Measurements from ENCODE around the gene ALX4. TPM values are rescaled to one million over a fixed set of nuclear protein-coding genes. Genes with fewer than 3 reads are reported as not detected.

The ALX4 gene
- total and polyA plus RNA-seq, 2 donors (not counting 1 experiment from before 2014, with no cell fraction given): not detected

- Mint-ChIP-seq H3K27me3 (peaks cover 22% of the 10 kb centered on the region), H3K4me3 (no peak overlapping the region), H3K9me3 (ENCODE audit: insufficient read depth) (no peaks in the 10 kb centered on the region), H3K27ac (no peak overlapping the region), H3K4me1 (peaks cover 39% of the 10 kb centered on the region)
- Histone ChIP-seq H2AFZ (ENCODE audit: insufficient read depth, low read depth, low read length, poor library complexity, severe bottlenecking) (no peak overlapping the region), H3K27me3 (replicated peaks in 1 of 4; ENCODE audit: control extremely low read depth in 1 of 4, control insufficient read depth in 3 of 4, insufficient read depth in 4 of 4, low read length in 3 of 4) (peaks cover 0 to 4% (median 0%) of the 10 kb centered on the region in 4 experiments), H3K9ac (ENCODE audit: low read length) (no peak overlapping the region), H3K9me3 (ENCODE audit: control extremely low read depth in 1 of 3, control insufficient read depth in 2 of 3, insufficient read depth in 1 of 3, low read length in 2 of 3) (peaks cover 0 to 7% (median 0%) of the 10 kb centered on the region in 3 donors), H3K4me1 (ENCODE audit: control insufficient read depth in 2 of 2, insufficient read depth in 2 of 2, low read length in 2 of 2) (peaks cover 20 to 31% of the 10 kb centered on the region in 2 donors), H3K4me3 (ENCODE audit: control extremely low read depth in 1 of 5, extremely low read depth in 1 of 5, insufficient read depth in 1 of 5, low read depth in 2 of 5, low read length in 4 of 5) (no peak overlapping the region), H3K27ac (ENCODE audit: low read length in 2 of 2) (no peak overlapping the region), H3K79me2 (ENCODE audit: control insufficient read depth, insufficient read depth, low read length) (no peaks in the 10 kb centered on the region), H4K20me1 (ENCODE audit: control insufficient read depth, insufficient read depth, low read length, poor library complexity, severe bottlenecking) (no peaks in the 10 kb centered on the region), H3K36me3 (replicated peaks in 1 of 2; ENCODE audit: control extremely low read depth in 1 of 2, control insufficient read depth in 1 of 2, extremely low read depth in 1 of 2, insufficient read depth in 2 of 2, low read length in 1 of 2) (no peaks in the 10 kb centered on the region), H3K4me2 (replicated peaks; ENCODE audit: low read depth, low read length, poor library complexity, severe bottlenecking) (no peak overlapping the region)
- intact Hi-C loops (cut with micrococcal nuclease): no loop called here
- no peak for TF ChIP-seq EZH2 (IDR thresholded peaks at IDR 0.05; ENCODE audit: borderline replicate concordance, insufficient read depth, low read depth, low read length, poor library complexity, severe bottlenecking)
- no peak for TF ChIP-seq CTCF (IDR thresholded peaks at IDR 0.05)
- POLR2A ChIA-PET: no interaction called here
- CTCF ChIA-PET: no interaction called here
- WGBS (ENCODE audit: insufficient coverage): 90% methylated on average over 8 of the region's 10 CpGs
- ATAC-seq (ENCODE audit: low read depth): no peak
- no peak for DNase-seq
Measured at GRCh38 chr11:44348721-44349120, 38.8 kb upstream of the ALX4 start.

- intact Hi-C loops (cut with micrococcal nuclease): no loop called here
- ChIA-PET CTCF (no interaction called here), POLR2A (no interaction called here)
- H3K9me3 Mint-ChIP-seq (ENCODE audit: insufficient read depth): no peaks in the 10 kb centered on the region
- 100% methylated on average over 2 of the region's 2 CpGs for WGBS (ENCODE audit: insufficient coverage)
- no peak overlapping the region for H3K4me3 ChIP-seq (ENCODE audit: control extremely low read depth in 1 of 5, extremely low read depth in 1 of 5, insufficient read depth in 1 of 5, low read depth in 2 of 5, low read length in 4 of 5)
- H3K4me1 Mint-ChIP-seq: peaks cover 39% of the 10 kb centered on the region
- no peaks in the 10 kb centered on the region for H3K36me3 ChIP-seq (replicated peaks in 1 of 2; ENCODE audit: control extremely low read depth in 1 of 2, control insufficient read depth in 1 of 2, extremely low read depth in 1 of 2, insufficient read depth in 2 of 2, low read length in 1 of 2)
- no peak overlapping the region for H2AFZ ChIP-seq (ENCODE audit: insufficient read depth, low read depth, low read length, poor library complexity, severe bottlenecking)
- DNase-seq (no peak), ATAC-seq (ENCODE audit: low read depth) (no peak)
- H3K9ac ChIP-seq (ENCODE audit: low read length): no peak overlapping the region
- H3K27ac Mint-ChIP-seq: no peak overlapping the region
- peaks cover 22% of the 10 kb centered on the region for H3K27me3 Mint-ChIP-seq
- H3K4me2 ChIP-seq (replicated peaks; ENCODE audit: low read depth, low read length, poor library complexity, severe bottlenecking): no peak overlapping the region
- H3K27me3 ChIP-seq (replicated peaks in 1 of 4; ENCODE audit: control extremely low read depth in 1 of 4, control insufficient read depth in 3 of 4, insufficient read depth in 4 of 4, low read length in 3 of 4): peaks cover 0 to 4% (median 0%) of the 10 kb centered on the region in 4 experiments
- H3K79me2 ChIP-seq (ENCODE audit: control insufficient read depth, insufficient read depth, low read length): no peaks in the 10 kb centered on the region
- H4K20me1 ChIP-seq (ENCODE audit: control insufficient read depth, insufficient read depth, low read length, poor library complexity, severe bottlenecking): no peaks in the 10 kb centered on the region
- H3K4me3 Mint-ChIP-seq: no peak overlapping the region
- peaks cover 0 to 7% (median 0%) of the 10 kb centered on the region in 3 donors for H3K9me3 ChIP-seq (ENCODE audit: control extremely low read depth in 1 of 3, control insufficient read depth in 2 of 3, insufficient read depth in 1 of 3, low read length in 2 of 3)
- H3K27ac ChIP-seq (ENCODE audit: low read length in 2 of 2): no peak overlapping the region
- H3K4me1 ChIP-seq (ENCODE audit: control insufficient read depth in 2 of 2, insufficient read depth in 2 of 2, low read length in 2 of 2): peaks cover 20 to 31% of the 10 kb centered on the region in 2 donors
- TF ChIP-seq EZH2 (IDR thresholded peaks at IDR 0.05; ENCODE audit: borderline replicate concordance, insufficient read depth, low read depth, low read length, poor library complexity, severe bottlenecking): no peak
- no peak for TF ChIP-seq CTCF (IDR thresholded peaks at IDR 0.05)
Measured at GRCh38 chr11:44348114-44348513, 38.2 kb upstream of the ALX4 start.
